HG03342 (cell line): Measurements from ENCODE around the gene SLC13A3.

Experiments used
- ATAC-seq: cut with Tn5 transposase; IDR thresholded peaks from one replicate; pipeline ENCODE4 v1.9.1; 2021; ENCODE audit warnings: mild to moderate bottlenecking, moderate library complexity; ENCODE audit not compliant: unreplicated experiment

SLC13A3 gene

GRCh38 chr20:46582648-46583047 is 68.6 kb downstream of the SLC13A3 start:
- no peak for ATAC-seq

DNA sequence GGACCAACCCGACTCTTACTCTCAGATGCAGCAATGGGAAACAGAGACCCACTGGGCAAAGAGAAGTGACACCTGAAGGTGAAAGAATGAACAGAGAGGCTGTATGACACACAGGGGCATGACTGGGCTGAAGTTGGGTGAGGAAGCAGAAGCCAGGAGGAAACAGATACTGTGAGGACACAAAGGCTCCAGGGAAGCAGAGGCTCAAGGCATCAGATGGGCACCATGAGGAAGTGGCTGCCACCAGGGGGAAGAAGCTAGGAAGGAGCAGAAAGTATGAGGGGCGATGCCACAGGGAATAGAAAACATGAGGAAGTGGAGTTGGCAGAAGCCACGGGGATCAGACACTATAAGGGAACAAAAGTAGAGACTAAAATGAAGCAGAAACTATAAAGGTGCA is 69.9 kb downstream of the SLC13A3 start:
- ATAC-seq: no peak

DNA sequence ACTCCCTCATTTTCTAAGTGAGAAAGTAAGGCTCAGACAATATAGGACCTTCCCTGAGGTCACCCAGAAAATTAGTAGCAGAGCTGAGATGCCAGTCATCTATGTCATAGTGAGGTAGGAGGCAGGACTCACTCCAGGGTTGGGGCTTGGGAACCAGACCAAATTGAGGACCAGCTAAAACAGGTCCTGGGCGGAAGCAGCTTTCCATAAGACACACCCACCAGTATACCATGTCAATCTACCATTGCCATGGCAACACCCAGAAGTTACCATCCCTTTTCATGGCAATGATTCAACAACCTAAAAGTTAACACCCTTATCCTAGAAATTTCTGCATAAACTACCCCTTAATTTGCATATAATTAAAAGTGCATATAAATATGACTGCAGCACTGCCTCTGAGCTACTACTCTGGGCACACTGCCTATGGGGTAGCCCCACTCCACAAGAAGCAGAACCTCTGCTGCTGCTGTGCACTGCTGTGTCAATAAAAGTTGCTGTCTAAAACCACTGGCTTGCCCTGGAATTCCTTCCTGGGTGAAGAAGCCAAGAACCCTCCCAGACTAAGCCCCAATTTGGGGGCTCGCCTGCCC is 70.5 kb downstream of the SLC13A3 start:
- no peak for ATAC-seq

GRCh38 chr20:46578745-46579144 is 72.5 kb downstream of the SLC13A3 start:
- ATAC-seq: no peak

DNA sequence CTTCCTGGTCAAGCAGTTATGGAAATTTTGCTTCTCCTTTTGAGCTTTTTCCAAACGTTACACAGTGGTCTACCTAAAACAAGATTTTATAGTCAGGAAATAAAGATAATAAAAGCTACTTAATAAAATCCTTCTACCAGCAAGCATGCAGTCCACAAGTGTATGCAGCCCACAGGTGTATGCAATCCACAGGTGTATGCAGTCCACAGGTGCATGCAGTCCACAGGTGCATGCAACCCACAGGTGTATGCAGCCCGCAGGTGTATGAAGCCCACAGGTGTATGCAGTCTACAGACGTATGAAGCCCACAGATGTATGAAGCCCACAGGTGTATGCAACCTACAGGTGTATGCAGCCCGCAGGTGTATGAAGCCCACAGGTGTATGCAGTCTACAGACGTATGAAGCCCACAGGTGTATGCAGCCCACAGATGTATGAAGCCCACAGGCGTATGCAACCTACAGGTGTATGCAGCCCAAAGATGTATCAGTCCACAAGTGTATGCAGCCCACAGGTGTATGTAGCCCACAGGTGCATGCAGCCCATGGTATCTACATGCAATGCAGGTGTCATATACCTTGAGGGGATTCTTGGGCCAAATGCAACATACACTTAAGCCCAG is 74.4 kb downstream of the SLC13A3 start:
- ATAC-seq: no peak

GRCh38 chr20:46575937-46576461 is 75.3 kb downstream of the SLC13A3 start:
- ATAC-seq: no peak

DNA sequence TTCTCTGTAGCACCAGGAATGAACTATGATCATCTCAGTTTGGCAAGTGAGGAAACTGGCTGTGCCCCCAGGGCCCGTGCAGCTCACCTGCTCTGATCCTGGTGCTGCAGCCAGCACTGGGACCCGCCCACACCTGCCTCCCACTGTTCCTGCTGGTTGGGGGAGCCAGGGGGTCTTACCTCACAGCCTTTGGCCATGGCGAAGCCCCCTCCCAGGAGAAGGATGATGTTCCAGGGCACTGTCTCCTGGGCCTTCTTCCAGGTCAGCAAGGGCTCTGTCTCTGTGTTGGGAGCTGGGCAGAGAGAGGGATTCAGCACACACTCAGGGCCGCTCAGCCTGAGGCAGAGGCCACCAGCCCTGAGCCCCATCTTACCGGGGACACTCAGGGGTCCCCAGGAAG is 75.9 kb downstream of the SLC13A3 start:
- no peak for ATAC-seq

DNA sequence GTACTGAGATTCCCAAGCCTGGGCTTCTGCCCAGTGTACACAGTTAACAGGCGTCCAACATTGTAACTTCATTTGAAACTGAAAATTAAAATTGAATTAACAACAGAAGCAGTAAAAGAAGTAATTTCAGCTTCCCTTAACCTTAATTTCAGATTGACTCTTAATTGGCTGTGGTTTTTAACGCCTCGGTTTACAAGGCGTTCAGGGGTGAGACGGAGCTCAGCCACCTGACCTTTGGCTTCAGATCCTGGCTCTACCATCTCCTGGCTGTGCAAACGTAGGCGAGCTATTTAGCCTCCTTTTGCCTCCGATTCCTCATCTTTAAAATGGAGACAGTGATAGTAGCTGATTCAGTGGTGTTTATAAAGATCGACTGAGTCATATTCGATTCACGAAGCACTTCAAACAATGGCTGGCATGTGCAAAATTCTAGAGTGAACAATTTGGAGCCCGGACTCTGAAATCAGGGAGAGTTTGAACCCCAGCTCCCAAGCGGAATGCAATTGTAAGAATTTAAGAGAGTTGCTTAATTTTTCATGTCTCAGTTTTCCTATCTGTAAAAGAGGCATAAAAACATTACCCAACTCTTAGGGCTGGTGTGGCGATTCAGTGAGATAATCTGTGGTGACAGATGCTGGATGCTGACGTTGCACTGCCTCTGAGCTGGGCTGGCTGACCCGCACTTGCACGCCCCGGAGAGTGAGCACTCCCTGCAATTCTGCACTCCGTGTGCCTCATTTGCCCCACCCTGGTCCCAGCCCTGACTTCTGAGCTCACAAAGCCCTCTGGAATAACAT is 77.3 kb downstream of the SLC13A3 start:
- no peak for ATAC-seq

DNA sequence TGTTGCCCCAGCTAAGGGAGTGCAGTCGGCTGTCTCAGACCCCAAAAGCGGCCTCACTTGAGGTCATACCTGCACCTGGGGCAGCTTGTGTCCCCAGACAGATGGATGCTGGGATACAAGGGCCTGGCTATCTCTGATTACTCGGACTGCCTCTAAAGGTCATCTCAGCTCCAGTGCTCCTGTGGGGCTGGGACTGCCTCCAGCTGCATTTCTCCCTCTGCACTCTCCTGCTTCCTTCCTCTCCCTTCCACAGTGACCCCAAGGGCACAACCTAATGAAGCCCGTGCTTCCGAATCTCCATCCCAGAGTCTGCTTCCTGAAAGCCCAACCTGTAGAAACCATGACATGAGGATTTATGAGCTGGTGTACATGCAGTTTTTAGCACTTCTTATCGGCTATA is 78.0 kb downstream of the SLC13A3 start:
- ATAC-seq: no peak

GRCh38 chr20:46572790-46573189 is 78.5 kb downstream of the SLC13A3 start:
- no peak for ATAC-seq

DNA sequence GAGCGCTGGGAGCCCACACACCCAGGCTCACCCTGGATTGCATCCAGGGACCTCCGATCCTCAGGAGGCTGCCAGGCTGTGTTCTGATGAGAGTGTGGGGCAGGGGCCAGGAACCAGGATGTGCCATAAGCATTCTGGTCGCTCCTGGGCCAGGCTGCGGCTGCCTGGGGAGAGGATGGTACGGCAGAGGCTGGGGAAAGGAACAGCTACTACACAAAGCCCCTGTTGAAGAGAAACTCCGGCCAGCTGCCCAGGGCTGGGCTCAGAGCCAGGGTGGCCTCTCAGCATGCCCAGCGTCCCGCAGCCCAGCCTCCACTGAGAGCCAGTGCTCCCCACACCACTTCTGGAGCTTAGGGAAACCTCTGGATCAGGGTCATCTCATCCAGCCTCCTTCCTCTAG is 79.1 kb downstream of the SLC13A3 start:
- no peak for ATAC-seq

DNA sequence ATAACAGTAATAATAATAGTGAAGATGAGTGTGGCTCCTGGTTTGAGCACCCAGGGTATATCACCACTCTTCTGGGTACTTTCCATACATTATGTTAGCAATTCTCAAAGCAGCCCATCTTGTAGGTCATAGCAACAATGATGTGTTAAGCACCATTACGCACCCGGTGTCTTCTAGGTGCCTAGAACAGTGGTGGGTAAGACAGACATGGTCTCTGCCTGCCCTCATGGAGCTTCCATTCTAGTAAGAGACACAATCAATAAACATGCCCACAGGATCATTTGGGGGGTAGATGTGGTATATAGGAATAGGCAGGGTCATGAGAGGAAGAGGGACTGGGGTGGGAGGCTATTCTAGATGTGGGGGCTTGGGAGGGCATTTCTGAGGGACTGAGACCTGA is 79.8 kb downstream of the SLC13A3 start:
- no peak for ATAC-seq

- no peak for ATAC-seq
Measured at GRCh38 chr20:46570956-46571355, 80.3 kb downstream of the SLC13A3 start.

GRCh38 chr20:46569961-46570360 is 81.3 kb downstream of the SLC13A3 start:
- ATAC-seq: no peak

GRCh38 chr20:46568570-46569129 is 82.6 kb downstream of the SLC13A3 start:
- ATAC-seq: no peak

- ATAC-seq: no peak
Measured at GRCh38 chr20:46566125-46566524, 85.1 kb downstream of the SLC13A3 start.

GRCh38 chr20:46564241-46564957 is 86.9 kb downstream of the SLC13A3 start:
- no peak for ATAC-seq

GRCh38 chr20:46563860-46564221 is 87.4 kb downstream of the SLC13A3 start:
- no peak for ATAC-seq

DNA sequence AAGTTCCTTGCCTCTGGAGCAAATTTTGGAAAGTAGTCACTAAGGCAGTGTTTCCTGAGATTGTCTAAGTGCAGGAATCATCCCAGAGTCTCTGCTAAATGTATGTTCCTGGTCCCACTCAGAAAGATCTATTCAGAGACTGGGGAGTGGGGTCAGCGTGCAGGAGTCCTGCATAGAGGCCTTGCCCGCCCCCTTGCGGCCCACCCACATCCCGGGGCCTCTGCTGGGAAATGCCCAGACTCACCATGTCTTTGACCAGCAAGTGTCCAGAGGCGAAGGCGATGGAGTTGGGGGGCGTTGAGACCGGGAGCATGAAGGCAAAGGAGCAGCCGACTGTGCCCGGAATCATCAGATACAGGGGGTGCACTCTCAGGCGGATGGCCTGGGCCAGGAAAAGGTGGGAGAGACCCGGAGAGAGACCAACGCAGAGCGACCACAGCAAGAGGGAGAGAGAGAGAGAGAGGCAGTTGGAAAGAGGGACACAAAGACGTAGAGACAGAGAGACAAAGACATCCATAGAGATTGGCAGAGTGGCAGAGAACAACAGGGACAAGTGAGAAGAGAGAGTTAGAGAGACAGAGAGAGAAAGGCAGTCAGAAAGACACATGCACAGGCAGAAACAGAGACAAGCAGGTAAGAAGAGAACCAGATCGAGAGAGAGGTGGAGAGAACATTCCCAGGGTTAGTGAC is 87.9 kb downstream of the SLC13A3 start:
- no peak for ATAC-seq

- ATAC-seq: no peak
Measured at GRCh38 chr20:46562373-46563169, 88.7 kb downstream of the SLC13A3 start.
